Measurements from ENCODE around the gene RFX8.
A peak's percentile ranks its signal among the peaks of the same experiment; 100 is the strongest.

RFX8 gene

DNA sequence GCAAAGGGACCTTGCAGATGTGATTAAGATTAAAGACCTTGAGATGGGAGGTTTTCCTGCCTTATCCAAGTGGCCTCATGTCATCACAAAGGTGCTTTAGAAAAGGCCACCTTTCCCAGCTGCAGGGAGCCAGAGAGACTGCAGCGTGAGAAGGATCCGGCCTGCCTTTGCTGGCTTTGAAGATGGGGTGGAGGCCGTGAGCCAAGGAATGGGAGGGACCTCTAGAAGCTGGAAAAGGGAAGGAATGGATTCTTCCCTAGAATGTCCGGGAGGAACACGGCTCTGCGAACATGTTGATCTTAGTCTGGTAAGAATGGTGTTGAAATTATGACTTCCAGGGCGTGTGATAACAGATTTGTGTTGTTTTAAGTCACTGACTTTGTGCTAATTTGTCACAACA is 47.7 kb downstream of the RFX8 start:
- no peak overlapping the region for H3K4me3 ChIP-seq (replicated peaks; ENCODE audit: low read depth, low read length)
- TF ChIP-seq, protein P1, sequence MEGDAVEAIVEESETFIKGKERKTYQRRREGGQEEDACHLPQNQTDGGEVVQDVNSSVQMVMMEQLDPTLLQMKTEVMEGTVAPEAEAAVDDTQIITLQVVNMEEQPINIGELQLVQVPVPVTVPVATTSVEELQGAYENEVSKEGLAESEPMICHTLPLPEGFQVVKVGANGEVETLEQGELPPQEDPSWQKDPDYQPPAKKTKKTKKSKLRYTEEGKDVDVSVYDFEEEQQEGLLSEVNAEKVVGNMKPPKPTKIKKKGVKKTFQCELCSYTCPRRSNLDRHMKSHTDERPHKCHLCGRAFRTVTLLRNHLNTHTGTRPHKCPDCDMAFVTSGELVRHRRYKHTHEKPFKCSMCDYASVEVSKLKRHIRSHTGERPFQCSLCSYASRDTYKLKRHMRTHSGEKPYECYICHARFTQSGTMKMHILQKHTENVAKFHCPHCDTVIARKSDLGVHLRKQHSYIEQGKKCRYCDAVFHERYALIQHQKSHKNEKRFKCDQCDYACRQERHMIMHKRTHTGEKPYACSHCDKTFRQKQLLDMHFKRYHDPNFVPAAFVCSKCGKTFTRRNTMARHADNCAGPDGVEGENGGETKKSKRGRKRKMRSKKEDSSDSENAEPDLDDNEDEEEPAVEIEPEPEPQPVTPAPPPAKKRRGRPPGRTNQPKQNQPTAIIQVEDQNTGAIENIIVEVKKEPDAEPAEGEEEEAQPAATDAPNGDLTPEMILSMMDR (IDR thresholded peaks at IDR 0.05; ENCODE audit: low read length, missing control alignments), result no peak
- no peak for DNase-seq (ENCODE audit: low read depth)

- TF ChIP-seq, protein P1 (IDR thresholded peaks at IDR 0.05; ENCODE audit: low read length, missing control alignments), result no peak
- no peak for DNase-seq (ENCODE audit: low read depth)
- H3K4me3 ChIP-seq (replicated peaks; ENCODE audit: low read depth, low read length), result no peak overlapping the region
Observed at GRCh38 chr2:101426822-101427221, 48.1 kb downstream of the RFX8 start.

DNA sequence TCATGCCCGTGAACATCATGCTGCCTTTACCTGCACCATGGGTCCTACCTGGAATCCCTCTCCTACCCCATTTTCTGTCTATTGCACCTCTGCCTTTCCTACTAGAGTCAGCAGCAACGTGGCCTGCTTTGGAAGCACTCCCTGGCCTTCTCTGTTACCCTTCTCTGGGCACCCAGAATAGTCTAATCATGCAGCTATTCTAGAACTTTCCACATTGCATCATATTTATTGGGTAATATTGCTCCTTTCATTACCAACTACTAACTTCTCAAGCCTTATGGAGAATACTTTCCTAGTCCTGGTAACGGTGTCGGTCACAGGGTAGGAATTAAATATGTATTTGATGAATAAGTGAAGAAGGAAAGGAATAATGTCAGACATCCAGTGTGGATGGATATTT is 54.3 kb downstream of the RFX8 start:
- DNase-seq (ENCODE audit: low read depth), result peak; percentile 45
- TF ChIP-seq, protein P1 (IDR thresholded peaks at IDR 0.05; ENCODE audit: low read length, missing control alignments), result no peak
- no peak overlapping the region for H3K4me3 ChIP-seq (replicated peaks; ENCODE audit: low read depth, low read length)

- H3K4me3 ChIP-seq (replicated peaks; ENCODE audit: low read depth, low read length), result no peak overlapping the region
- peak; percentile 85 for DNase-seq (ENCODE audit: low read depth)
- TF ChIP-seq, protein P1 (IDR thresholded peaks at IDR 0.05; ENCODE audit: low read length, missing control alignments), result peak; percentile 84
Observed at GRCh38 chr2:101419096-101419663, 55.7 kb downstream of the RFX8 start.

GRCh38 chr2:101418460-101419095 is 56.3 kb downstream of the RFX8 start:
- H3K4me3 ChIP-seq (replicated peaks; ENCODE audit: low read depth, low read length), result no peak overlapping the region
- TF ChIP-seq, protein P1 (IDR thresholded peaks at IDR 0.05; ENCODE audit: low read length, missing control alignments), result no peak
- DNase-seq (ENCODE audit: low read depth), result peak; percentile 19

DNA sequence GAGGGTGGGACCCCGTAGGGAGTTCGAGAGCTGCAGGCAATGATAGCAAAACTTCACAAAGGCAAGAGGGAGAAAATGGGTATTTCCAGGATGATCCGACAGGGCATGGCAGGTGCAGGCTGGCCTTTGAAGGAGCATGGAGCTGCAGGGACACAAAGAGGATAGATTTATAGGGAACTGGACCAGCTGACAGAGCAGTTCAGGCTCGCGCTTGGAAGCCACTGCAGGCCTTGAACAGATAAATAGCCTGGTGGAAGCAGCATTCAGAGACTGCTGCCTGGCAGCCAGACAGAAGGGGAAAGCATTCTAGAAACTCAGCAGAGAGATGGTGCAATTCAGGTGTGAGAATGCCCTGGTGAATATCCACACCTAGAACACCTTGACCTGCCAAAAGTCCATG is 58.3 kb downstream of the RFX8 start:
- no peak overlapping the region for H3K4me3 ChIP-seq (replicated peaks; ENCODE audit: low read depth, low read length)
- TF ChIP-seq, protein P1 (IDR thresholded peaks at IDR 0.05; ENCODE audit: low read length, missing control alignments), result no peak
- no peak for DNase-seq (ENCODE audit: low read depth)

- no peak for DNase-seq (ENCODE audit: low read depth)
- TF ChIP-seq, protein P1 (IDR thresholded peaks at IDR 0.05; ENCODE audit: low read length, missing control alignments), result no peak
Observed at GRCh38 chr2:101415884-101416283, 59.0 kb downstream of the RFX8 start.

More at GRCh38 chr2:101415884-101416283, 59.0 kb downstream of the RFX8 start:
- no peak overlapping the region for H3K4me3 ChIP-seq (replicated peaks; ENCODE audit: low read depth, low read length)

All from fibroblast of pulmonary artery (primary cell).